K562 (cell line): Measurements from ENCODE around the gene CD300LG. TPM values are rescaled to one million over a fixed set of nuclear protein-coding genes. Genes with fewer than 3 reads are reported as not detected.
A peak's percentile ranks its signal among the peaks of the same experiment; 100 is the strongest.

Experiments
- ATAC-seq: fragments of 200-7000 bp; cut with Tn5 transposase; 3 replicates; pipeline ENCODE4 v1.9.1; 2020; ENCODE audit warnings: moderate library complexity
- BruUV-seq: library from RNA; stranded (reverse); fragments of 400-500 nt; replicated peaks from 2 replicates; lab custom pipeline; 2021; lab: Mats Ljungman, UMichigan
- CTCF ChIA-PET: fragments of 300-600 bp; formaldehyde crosslinking; extraction: SDS; loops from one replicate; lab custom pipeline; 2021; ENCODE audit warnings: low intra/inter-chr PET ratio; lab: Yijun Ruan, JAX
- POLR2A ChIA-PET: fragments of 300-600, 350-650 bp; sonication (Branson Sonifier 250); formaldehyde crosslinking; extraction: SDS; loops from one replicate; lab custom pipeline; 2021; ENCODE audit warnings: antibody characterized with exemption, inconsistent platforms; lab: Yijun Ruan, JAX
- DNase-seq, 4 experiments: peaks; one replicate each; pipeline versions ENCODE4 v3.0.0 to v3.0.0-alpha.2; 2011 to 2018; ENCODE audit warnings: low spot score in 3 of 4, mixed read lengths in 3 of 4; ENCODE audit errors: extremely low read depth in 1 of 4
- FAIRE-seq: peaks from 2 replicates; lab custom pipeline; 2011; peaks lifted over from hg19 to GRCh38; lab: Jason Lieb, UNC
- H2AFZ ChIP-seq: 2 replicates; pipeline ENCODE4 v1.6.0; 2011; ENCODE audit warnings: low read depth, low read length, control low read depth, inconsistent platforms
- H3K27ac ChIP-seq: fragments of 200-600 bp; 3 replicates; pipeline ENCODE4 v1.8.0; 2011; ENCODE audit warnings: low read depth, mild to moderate bottlenecking, control low read depth, inconsistent platforms, low read length, moderate library complexity, mixed read lengths; ENCODE audit errors: extremely low read depth
- H3K27me3 ChIP-seq, 2 experiments: fragments of 300-600 bp in 1 of 2; 2 replicates in 1 of 2; 3 replicates in 1 of 2; pipeline versions ENCODE4 v1.6.0 to v1.8.0; 2011; ENCODE audit warnings: inconsistent platforms in 2 of 2, low read length in 2 of 2, mild to moderate bottlenecking in 1 of 2, mixed read lengths in 1 of 2, moderate library complexity in 1 of 2; ENCODE audit not compliant: control insufficient read depth in 2 of 2, insufficient read depth in 2 of 2
- H3K36me3 ChIP-seq: fragments of 300-600 bp; 3 replicates; pipeline ENCODE4 v1.8.0; 2011; ENCODE audit warnings: mild to moderate bottlenecking, low read length, inconsistent platforms; ENCODE audit not compliant: control insufficient read depth, insufficient read depth
- H3K4me1 ChIP-seq, 2 experiments: fragments of 200-600 bp in 1 of 2; replicated peaks in 1 of 2; 2 replicates in 1 of 2; 3 replicates in 1 of 2; pipeline versions ENCODE4 v1.5.1 to v1.8.0; 2011; ENCODE audit warnings: inconsistent platforms in 2 of 2, low read length in 2 of 2, mild to moderate bottlenecking in 1 of 2, mixed read lengths in 1 of 2, moderate library complexity in 1 of 2; ENCODE audit not compliant: control insufficient read depth in 2 of 2, insufficient read depth in 2 of 2
- H3K4me2 ChIP-seq: 2 replicates; pipeline ENCODE4 v1.6.1; 2011; ENCODE audit warnings: low read length, control low read depth, inconsistent platforms, mixed read lengths; ENCODE audit not compliant: insufficient read depth
- H3K4me3 ChIP-seq: fragments of 200-600 bp; sonication (generic), shearing (Covaris generic); 2 replicates; pipeline ENCODE4 v1.5.1; 2016; ENCODE audit warnings: control low read depth, inconsistent platforms
- H3K79me2 ChIP-seq: fragments of 200-600 bp; 3 replicates; pipeline ENCODE4 v1.8.0; 2011; ENCODE audit warnings: low read length, inconsistent platforms; ENCODE audit not compliant: control insufficient read depth, insufficient read depth
- H3K9ac ChIP-seq, 2 experiments: 2 replicates each; pipeline versions ENCODE4 v1.6.0 to v1.6.1; 2011; ENCODE audit warnings: low read depth in 2 of 2, low read length in 2 of 2, control low read depth in 1 of 2, inconsistent platforms in 1 of 2, mild to moderate bottlenecking in 1 of 2, mixed read lengths in 1 of 2; ENCODE audit not compliant: insufficient read depth in 1 of 2
- H3K9me1 ChIP-seq: one replicate; pipeline ENCODE4 v1.6.0; 2011; ENCODE audit warnings: inconsistent platforms, mild to moderate bottlenecking, low read length, moderate library complexity; ENCODE audit not compliant: control insufficient read depth, insufficient read depth
- H3K9me3 ChIP-seq: replicated peaks from 2 replicates; pipeline ENCODE4 v1.5.1; 2011; ENCODE audit warnings: low read depth, low read length, inconsistent platforms; ENCODE audit not compliant: control insufficient read depth, insufficient read depth
- H4K20me1 ChIP-seq: replicated peaks from 2 replicates; pipeline ENCODE4 v1.6.1; 2011; ENCODE audit warnings: low read length, inconsistent platforms, mixed read lengths; ENCODE audit not compliant: control insufficient read depth, insufficient read depth
- ATF7 ChIP-seq: fragments of 450-650 bp; IDR thresholded peaks from 2 replicates; pipeline ENCODE4 v1.7.1; 2014; ENCODE audit warnings: mild to moderate bottlenecking, moderate library complexity
- BHLHE40 ChIP-seq: IDR thresholded peaks from 2 replicates; pipeline ENCODE4 v1.6.1; 2011; ENCODE audit warnings: low read length, improper control_type of control experiment
- CTBP1 ChIP-seq: fragments of 450-650 bp; IDR thresholded peaks from 2 replicates; pipeline ENCODE4 v1.6.1; 2016; ENCODE audit warnings: borderline replicate concordance
- FOXA1 ChIP-seq: fragments of 450-650 bp; IDR thresholded peaks from 2 replicates; pipeline ENCODE4 v1.6.1; 2016; ENCODE audit warnings: mild to moderate bottlenecking, borderline replicate concordance
- JUND ChIP-seq, 2 experiments: IDR thresholded peaks; 2 replicates in 1 of 2; 3 replicates in 1 of 2; pipeline ENCODE4 v1.6.1; 2011; ENCODE audit warnings: borderline replicate concordance in 2 of 2, low read depth in 2 of 2, low read length in 2 of 2, improper control_type of control experiment in 1 of 2, missing biosample characterization in 1 of 2, missing genetic modification characterization in 1 of 2, missing genetic modification reagents in 1 of 2
- KLF16 ChIP-seq: IDR thresholded peaks from 2 replicates; pipeline ENCODE4 v1.6.1; 2016; ENCODE audit warnings: antibody characterized with exemption
- RB1 ChIP-seq: fragments of 450-650 bp; IDR thresholded peaks from 2 replicates; pipeline ENCODE4 v1.6.1; 2017; ENCODE audit warnings: low read depth, mild to moderate bottlenecking
- SMC3 ChIP-seq: conservative IDR thresholded peaks from 2 replicates; pipeline ENCODE4 v1.6.1; 2011; ENCODE audit warnings: low read depth, low read length, improper control_type of control experiment; ENCODE audit not compliant: insufficient read depth
- SOX6 ChIP-seq: fragments of 450-650 bp; IDR thresholded peaks from 2 replicates; pipeline ENCODE4 v1.6.1; 2014; ENCODE audit warnings: mild to moderate bottlenecking
- TOE1 ChIP-seq, 2 experiments: fragments of 450-650 bp in 1 of 2; sonication (generic) in 1 of 2; formaldehyde crosslinking in 1 of 2; IDR thresholded peaks; 2 replicates each; pipeline versions ENCODE4 v1.7.1 to v1.8.0; 2016 to 2022; ENCODE audit warnings: borderline replicate concordance in 2 of 2, mild to moderate bottlenecking in 2 of 2, antibody characterized with exemption in 1 of 2, inconsistent platforms in 1 of 2, low read depth in 1 of 2, missing genetic modification reagents in 1 of 2, moderate library complexity in 1 of 2
- YY1 ChIP-seq, 3 experiments: IDR thresholded peaks; 2 replicates each; pipeline ENCODE4 v1.6.1; 2011; ENCODE audit warnings: low read length in 2 of 3, mild to moderate bottlenecking in 2 of 3, moderate library complexity in 2 of 3, borderline replicate concordance in 1 of 3, control low read depth in 1 of 3, low read depth in 1 of 3; ENCODE audit not compliant: insufficient read depth in 3 of 3, insufficient replicate concordance in 2 of 3, control insufficient read depth in 1 of 3, insufficient read length in 1 of 3; ENCODE audit errors: extremely low read depth in 1 of 3
- ZKSCAN1 ChIP-seq: fragments of 150-350 bp; IDR thresholded peaks from 2 replicates; pipeline ENCODE4 v1.6.1; 2016; ENCODE audit warnings: low read depth, low read length
- WGBS: fragments of 100-300 bp; shearing (Covaris generic); methylation state at CpG from one replicate; pipeline ENCODE4 v1.1.6; 2016; ENCODE audit warnings: low coverage, mixed read lengths; ENCODE audit not compliant: insufficient coverage; ENCODE audit errors: missing lambda C conversion rate; 5-methylcytosine and 5-hydroxymethylcytosine counted together
- in situ Hi-C: fragments of 300-500 bp; cut with MboI; formaldehyde crosslinking; loops from 4 replicates; pipeline ENCODE4 v1.15.0; 2018; ENCODE audit warnings: inconsistent platforms, mixed read lengths
- intact Hi-C: fragments of 100-400 bp; cut with micrococcal nuclease; formaldehyde crosslinking; loops from 2 replicates; pipeline ENCODE4 v1.14.2; 2022
- polyA plus RNA-seq, 8 experiments: library from polyadenylated mRNA; depleted of rRNA in 4 of 8; stranded (reverse) in 5 of 8; unstranded in 3 of 8; fragments of >200 nt; fragmentation: Nextera tagmentation in 2 of 8; fragmentation: Illumina TruSeq in 1 of 8; extraction: Ambion mirVana in 2 of 8; extraction: Trizol in 1 of 8; gene quantifications; 2 replicates each; pipeline versions ENCODE4 v1.2.1 to v1.2.3, GENCODE V29; 2011 to 2014; ENCODE audit warnings: inconsistent platforms in 1 of 8, missing spikeins in 1 of 8
- total RNA-seq, 7 experiments: library from RNA; depleted of rRNA in 6 of 7; stranded (reverse); fragments of >200 nt in 6 of 7; fragmentation: Illumina TruSeq in 2 of 7; extraction: Trizol in 2 of 7; gene quantifications; 2 replicates each; pipeline versions ENCODE4 v1.2.1 to v1.2.3, GENCODE V29; 2011 to 2021; ENCODE audit warnings: low replicate concordance in 1 of 7
- TF ChIP-seq, protein P1 (sequence below), 3 experiments: IDR thresholded peaks in 2 of 3; conservative IDR thresholded peaks in 1 of 3; 2 replicates each; pipeline ENCODE4 v1.5.1; 2011 to 2012; ENCODE audit warnings: low read length in 3 of 3, mild to moderate bottlenecking in 3 of 3, control low read depth in 2 of 3, improper control_type of control experiment in 1 of 3, inconsistent platforms in 1 of 3, low read depth in 1 of 3, mixed read lengths in 1 of 3, moderate library complexity in 1 of 3; ENCODE audit not compliant: insufficient read depth in 2 of 3
- TF ChIP-seq, protein P2 (sequence below): fragments of 150-350 bp; IDR thresholded peaks from 2 replicates; pipeline ENCODE4 v1.6.1; 2014; ENCODE audit warnings: low read depth, mild to moderate bottlenecking, low read length, borderline replicate concordance

The CD300LG gene
- total and polyA plus RNA-seq, 9 of the 15 experiments (the other 6 are each of a cell fraction or from before 2014, with no cell fraction given) = not detected

GRCh38 chr17:43846221-43846712 is 709 bp upstream of the CD300LG start:
- ATAC-seq (peak; percentile 99), FAIRE-seq (peak; percentile 79), DNase-seq (peak; percentile 83 to 92 (median 90))
- BruUV-seq = no TSS peak
- no peak overlapping the region for H3K4me3 ChIP-seq
- intact Hi-C loops = loop anchor here (2.0 to 10.0 kb wide), 2 partner anchors 67 to 151 kb away; partner anchors contain the start of gene DUSP3
- CTCF ChIA-PET = interaction anchor here (0.6 to 2.1 kb wide), 4 partner anchors 67 to 152 kb away, joined by 3 to 17 read pairs (median 6); no protein-coding TSS in a partner anchor
- no peaks in the 10 kb centered on the region for H4K20me1 ChIP-seq
- no peak overlapping the region for H3K27ac ChIP-seq
- no peaks in the 10 kb centered on the region for H3K9me1 ChIP-seq
- no peak overlapping the region for H3K4me2 ChIP-seq
- H3K79me2 ChIP-seq = no peaks in the 10 kb centered on the region
- H3K9ac ChIP-seq = no peak overlapping the region
- no peaks in the 10 kb centered on the region for H3K36me3 ChIP-seq
- in situ Hi-C loops = no loop called here
- H3K9me3 ChIP-seq = no peaks in the 10 kb centered on the region
- WGBS = 7% methylated on average over 13 of the region's 13 CpGs
- POLR2A ChIA-PET = interaction anchor here (0.6 to 1.3 kb wide), 3 partner anchors 67 to 1197 kb away, joined by 3 to 5 read pairs (median 3); partner anchors contain the start of gene DUSP3
- peak overlapping the region; percentile 58; the same call in 1 of the 2 replicates for H2AFZ ChIP-seq
- H3K27me3 ChIP-seq = peaks cover 10 to 21% of the 10 kb centered on the region in 2 experiments
- peaks cover 6 to 17% of the 10 kb centered on the region in 2 experiments; a peak in 2 of 5 replicates for H3K4me1 ChIP-seq
- TF ChIP-seq TOE1 (IDR thresholded peaks at IDR 0.05; ENCODE audit: borderline replicate concordance) = 0 out of 2 replicates have a peak, but pooled peaks have one; percentile 16
- TF ChIP-seq TOE1 (CRISPR knock-in tag; IDR thresholded peaks at IDR 0.05; ENCODE audit: borderline replicate concordance, low read depth) = no peak
- TF ChIP-seq ZKSCAN1 = 0 out of 2 replicates have a peak, but pooled peaks have one; percentile 10
- peak; percentile 51; the same call in 1 of the 2 replicates for TF ChIP-seq JUND (IDR thresholded peaks at IDR 0.05; ENCODE audit: borderline replicate concordance, low read depth, low read length)
- no peak; the same call in 2 of the 3 replicates for TF ChIP-seq JUND (tag; IDR thresholded peaks at IDR 0.05; ENCODE audit: borderline replicate concordance, low read depth, low read length)
- TF ChIP-seq SMC3 = peak; percentile 76
- peak; percentile 12; the same call in 1 of the 2 replicates for TF ChIP-seq BHLHE40
- TF ChIP-seq KLF16 = 0 out of 2 replicates have a peak, but pooled peaks have one; percentile 27
- TF ChIP-seq RB1 = peak; percentile 73; the same call in 1 of the 2 replicates
- TF ChIP-seq ATF7 = peak; percentile 19; the same call in 1 of the 2 replicates
- TF ChIP-seq SOX6 = peak; percentile 31; the same call in 1 of the 2 replicates
- no peak for TF ChIP-seq FOXA1
- TF ChIP-seq, protein P1, sequence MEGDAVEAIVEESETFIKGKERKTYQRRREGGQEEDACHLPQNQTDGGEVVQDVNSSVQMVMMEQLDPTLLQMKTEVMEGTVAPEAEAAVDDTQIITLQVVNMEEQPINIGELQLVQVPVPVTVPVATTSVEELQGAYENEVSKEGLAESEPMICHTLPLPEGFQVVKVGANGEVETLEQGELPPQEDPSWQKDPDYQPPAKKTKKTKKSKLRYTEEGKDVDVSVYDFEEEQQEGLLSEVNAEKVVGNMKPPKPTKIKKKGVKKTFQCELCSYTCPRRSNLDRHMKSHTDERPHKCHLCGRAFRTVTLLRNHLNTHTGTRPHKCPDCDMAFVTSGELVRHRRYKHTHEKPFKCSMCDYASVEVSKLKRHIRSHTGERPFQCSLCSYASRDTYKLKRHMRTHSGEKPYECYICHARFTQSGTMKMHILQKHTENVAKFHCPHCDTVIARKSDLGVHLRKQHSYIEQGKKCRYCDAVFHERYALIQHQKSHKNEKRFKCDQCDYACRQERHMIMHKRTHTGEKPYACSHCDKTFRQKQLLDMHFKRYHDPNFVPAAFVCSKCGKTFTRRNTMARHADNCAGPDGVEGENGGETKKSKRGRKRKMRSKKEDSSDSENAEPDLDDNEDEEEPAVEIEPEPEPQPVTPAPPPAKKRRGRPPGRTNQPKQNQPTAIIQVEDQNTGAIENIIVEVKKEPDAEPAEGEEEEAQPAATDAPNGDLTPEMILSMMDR (IDR thresholded peaks at IDR 0.05 in 2 of 3, conservative IDR thresholded peaks at IDR 0.05 in 1 of 3; ENCODE audit: insufficient read depth in 2 of 3, low read depth in 1 of 3, low read length in 3 of 3) = peak; percentile 86 to 97 (median 95)
- TF ChIP-seq CTBP1 = peak; percentile 45; the same call in 1 of the 2 replicates
- TF ChIP-seq YY1 (IDR thresholded peaks at IDR 0.05; ENCODE audit: borderline replicate concordance in 1 of 3, control insufficient read depth in 1 of 3, extremely low read depth in 1 of 3, insufficient read depth in 3 of 3, insufficient read length in 1 of 3, insufficient replicate concordance in 2 of 3, low read depth in 1 of 3, low read length in 2 of 3) = peak in 1 of 3 experiments; percentile 20
- TF ChIP-seq, protein P2, sequence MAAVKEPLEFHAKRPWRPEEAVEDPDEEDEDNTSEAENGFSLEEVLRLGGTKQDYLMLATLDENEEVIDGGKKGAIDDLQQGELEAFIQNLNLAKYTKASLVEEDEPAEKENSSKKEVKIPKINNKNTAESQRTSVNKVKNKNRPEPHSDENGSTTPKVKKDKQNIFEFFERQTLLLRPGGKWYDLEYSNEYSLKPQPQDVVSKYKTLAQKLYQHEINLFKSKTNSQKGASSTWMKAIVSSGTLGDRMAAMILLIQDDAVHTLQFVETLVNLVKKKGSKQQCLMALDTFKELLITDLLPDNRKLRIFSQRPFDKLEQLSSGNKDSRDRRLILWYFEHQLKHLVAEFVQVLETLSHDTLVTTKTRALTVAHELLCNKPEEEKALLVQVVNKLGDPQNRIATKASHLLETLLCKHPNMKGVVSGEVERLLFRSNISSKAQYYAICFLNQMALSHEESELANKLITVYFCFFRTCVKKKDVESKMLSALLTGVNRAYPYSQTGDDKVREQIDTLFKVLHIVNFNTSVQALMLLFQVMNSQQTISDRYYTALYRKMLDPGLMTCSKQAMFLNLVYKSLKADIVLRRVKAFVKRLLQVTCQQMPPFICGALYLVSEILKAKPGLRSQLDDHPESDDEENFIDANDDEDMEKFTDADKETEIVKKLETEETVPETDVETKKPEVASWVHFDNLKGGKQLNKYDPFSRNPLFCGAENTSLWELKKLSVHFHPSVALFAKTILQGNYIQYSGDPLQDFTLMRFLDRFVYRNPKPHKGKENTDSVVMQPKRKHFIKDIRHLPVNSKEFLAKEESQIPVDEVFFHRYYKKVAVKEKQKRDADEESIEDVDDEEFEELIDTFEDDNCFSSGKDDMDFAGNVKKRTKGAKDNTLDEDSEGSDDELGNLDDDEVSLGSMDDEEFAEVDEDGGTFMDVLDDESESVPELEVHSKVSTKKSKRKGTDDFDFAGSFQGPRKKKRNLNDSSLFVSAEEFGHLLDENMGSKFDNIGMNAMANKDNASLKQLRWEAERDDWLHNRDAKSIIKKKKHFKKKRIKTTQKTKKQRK = no peak
